ENCODE measurements around the gene TRANK1.

DNA sequence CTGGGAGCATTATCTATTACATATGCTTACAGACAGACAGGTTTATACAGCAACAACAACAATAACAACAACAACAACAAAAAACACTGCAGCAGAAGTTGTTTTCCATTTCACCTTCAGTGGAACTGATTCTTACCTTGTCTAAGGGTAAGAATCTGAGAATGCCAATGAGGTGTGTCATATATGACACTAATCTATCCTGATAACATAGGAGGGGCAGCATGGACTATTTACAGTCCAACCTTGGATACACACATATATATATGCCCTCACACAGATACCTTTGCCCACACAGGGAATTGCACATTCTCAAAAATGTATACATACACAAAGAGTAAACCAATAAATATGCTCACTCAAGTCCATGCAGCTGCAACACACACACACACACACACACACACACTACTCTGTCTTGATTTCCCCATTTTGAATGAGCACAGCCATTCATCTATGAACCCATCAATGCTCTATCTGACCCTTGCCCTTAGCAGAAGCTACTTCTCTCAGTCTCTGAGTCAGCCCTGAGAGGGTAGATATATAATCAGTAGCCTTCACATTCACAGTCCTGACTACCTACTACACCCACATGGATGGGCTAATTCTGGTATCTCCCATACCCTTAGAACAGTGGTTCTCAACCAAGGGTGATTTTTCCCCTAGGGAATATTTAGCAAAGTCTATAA is 9.7 kb upstream of the TRANK1 start:
- TF ChIP-seq CTCF (IDR thresholded peaks at IDR 0.05) (no peak), POLR2A (IDR thresholded peaks at IDR 0.05) (no peak), EP300 (IDR thresholded peaks at IDR 0.05) (no peak), POLR2AphosphoS5 (IDR thresholded peaks at IDR 0.05) (no peak)

All from upper lobe of left lung (tissue), 4 donors.